ENCODE results near the gene ST6GALNAC6.

GRCh38 chr9:127886401-127886972, 12.9 kb downstream of the ST6GALNAC6 start:
- TF ChIP-seq CTCF (IDR thresholded peaks at IDR 0.05) = no peak
- TF ChIP-seq EZH2 (IDR thresholded peaks at IDR 0.05; ENCODE audit: borderline replicate concordance, insufficient read depth, low read depth, low read length, poor library complexity, severe bottlenecking) = no peak

All from B cell (primary cell).